ENCODE data around the gene CATSPERD.

The CATSPERD gene

GRCh38 chr19:5789351-5789761 is 68.9 kb downstream of the CATSPERD start:
- no peak for DNase-seq

- no peak for DNase-seq
Measured at GRCh38 chr19:5789886-5790558, 69.6 kb downstream of the CATSPERD start.

GRCh38 chr19:5790559-5791520 is 70.4 kb downstream of the CATSPERD start, which contains the start of gene DUS3L:
DUS3L (minus strand) TSS chr19:5791163; CDS start chr19:5791141, 22 bp downstream.
- DNase-seq = peak; percentile 87

DNA sequence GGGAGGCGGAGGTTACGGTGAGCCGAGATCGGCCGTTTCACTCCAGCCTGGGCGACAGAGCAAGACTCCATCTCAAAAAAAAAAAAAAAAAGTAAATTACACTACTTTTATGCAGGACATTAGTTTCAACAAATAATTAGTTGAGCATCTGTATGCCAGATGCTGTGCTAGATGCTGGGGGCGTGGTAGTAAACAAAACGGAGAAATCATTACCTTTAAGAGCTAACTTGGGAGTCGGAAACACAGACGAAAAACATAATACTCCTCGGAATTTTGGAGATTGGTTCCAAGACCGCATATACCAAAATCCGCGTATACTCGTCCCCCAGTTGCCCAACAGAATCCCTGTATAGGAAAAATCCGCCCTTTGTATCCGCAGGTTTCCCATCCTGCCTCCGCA is 71.8 kb downstream of the CATSPERD start:
- no peak for DNase-seq

DNA sequence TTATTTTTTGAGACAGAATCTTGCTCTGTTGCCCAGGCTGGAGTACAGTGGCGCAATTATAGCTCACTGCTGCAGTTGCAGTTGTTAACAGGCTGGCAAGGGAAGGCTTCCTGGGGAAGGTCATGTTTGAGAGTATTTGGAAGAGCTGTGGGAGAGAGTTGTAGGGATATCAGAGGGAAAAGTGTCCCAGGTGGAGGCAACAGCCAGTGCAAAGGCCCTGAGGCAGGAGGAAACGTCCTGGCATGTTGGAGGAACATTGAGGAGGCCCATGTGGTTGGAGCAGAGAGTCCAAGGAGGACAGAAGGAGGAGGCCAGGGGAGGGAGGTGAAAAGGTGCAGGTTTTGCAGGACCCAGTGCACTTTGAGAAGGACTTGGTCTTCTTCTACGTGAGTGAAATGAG is 72.8 kb downstream of the CATSPERD start:
- DNase-seq = no peak

- DNase-seq = no peak
Measured at GRCh38 chr19:5795382-5795919, 75.0 kb downstream of the CATSPERD start.

DNA sequence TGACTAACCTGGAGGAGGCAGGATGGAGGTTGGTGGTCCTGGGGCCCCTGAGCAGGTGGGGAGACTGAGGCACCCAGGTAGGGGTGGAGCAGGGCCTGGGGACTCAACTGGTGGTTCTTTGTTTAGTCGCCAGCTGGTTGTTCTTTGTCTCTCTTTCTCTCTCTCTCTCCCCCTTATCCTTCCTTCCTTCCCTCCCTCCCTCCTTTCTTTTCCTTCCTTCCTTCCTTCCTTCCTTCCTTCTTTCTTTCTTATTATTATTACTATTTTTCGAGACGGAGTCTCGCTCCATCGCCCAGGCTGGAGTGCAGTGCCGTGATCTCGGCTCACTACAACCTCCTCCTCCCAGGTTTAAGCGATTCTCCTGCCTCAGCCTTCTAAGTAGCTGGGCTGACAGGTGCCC is 77.8 kb downstream of the CATSPERD start:
- no peak for DNase-seq

DNA sequence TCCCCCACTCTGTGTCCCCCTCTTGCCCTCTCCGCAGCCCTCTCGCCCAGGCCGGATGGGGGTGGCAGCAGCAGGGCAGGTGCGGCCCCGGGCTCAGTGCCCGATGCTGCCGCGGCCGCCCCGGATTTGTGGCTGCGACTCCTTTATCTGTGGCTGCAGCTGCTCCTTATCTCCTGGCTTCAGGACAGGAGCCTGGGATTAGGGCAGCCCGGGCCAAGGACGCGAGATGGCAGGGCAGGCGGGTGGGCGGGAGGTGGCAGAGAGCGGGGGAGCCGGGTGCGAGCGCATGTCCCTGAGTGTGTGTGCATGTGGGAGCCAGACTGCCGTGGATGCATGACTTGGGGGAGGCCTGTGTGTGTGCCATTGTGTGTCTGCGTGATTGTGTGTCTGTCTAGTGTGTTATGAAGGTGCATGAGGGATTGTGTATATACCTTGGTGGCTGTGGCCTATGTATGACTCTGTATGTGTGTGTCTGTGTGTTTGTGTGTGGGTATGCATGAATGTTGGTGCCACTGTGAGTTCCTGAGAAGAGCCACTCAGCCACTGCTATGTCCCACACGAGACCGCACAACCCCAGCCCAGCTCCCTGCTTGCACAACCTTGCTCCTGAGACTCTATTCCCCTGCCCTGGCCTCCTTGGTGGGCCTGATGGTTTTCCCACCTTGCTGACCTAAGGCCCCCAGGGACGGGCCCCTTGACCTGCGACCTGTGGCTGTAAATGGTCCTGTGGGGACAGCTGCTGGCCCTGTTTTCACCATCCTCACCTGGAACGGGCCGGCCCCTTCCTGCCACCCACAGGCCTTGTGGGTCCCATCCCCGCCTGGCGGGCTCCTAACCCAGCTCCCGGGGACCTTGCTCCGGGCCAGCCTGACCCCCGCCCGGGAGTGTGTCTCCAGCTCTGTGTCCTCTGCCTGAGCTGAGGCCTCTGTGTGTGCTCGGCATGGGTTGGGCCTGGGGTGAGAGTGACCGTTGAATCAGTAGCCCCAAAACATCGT is 79.1 kb downstream of the CATSPERD start:
- no peak for DNase-seq

- no peak for DNase-seq
Measured at GRCh38 chr19:5800361-5801270, 80.2 kb downstream of the CATSPERD start.

DNA sequence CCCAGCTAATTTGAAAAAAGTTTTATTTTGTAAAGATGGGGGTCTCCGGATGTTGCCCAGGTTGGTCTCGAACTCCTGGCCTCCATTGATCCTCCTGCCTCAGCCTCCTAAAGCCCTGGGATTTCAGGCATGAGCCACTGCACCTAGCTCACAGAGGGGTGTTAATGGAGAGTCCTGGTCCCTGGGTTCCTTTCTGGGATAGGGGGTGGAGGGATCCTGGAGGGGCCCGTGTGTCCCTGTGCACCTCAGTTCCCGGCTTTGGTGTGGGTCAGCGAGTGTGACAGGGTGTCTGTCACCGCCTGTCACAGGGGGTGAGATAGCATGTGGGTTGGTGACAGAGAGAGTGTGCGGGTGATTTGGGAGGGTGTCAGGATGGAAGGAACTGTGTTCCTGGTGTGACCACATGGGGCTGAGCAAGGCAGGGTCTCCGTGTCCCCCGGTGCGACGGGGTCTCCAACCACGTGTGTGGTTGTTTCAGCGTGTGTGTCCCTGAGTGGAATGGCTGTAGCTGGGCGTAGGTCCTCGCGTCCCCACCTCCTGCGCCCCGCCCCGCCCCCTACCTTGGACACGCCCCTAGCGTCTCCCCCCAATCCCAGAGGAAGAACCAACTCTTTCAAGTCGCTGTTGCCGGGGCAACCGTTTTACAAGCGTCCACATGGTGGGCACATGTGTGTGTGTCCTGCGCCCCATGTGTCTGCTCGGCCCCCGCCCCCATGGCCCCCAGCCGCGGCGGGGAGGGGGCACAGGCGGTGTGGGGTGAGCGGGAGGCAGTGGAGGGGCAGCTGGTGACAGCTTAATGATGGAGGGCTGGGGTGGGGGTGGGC is 81.6 kb downstream of the CATSPERD start:
- no peak for DNase-seq

DNA sequence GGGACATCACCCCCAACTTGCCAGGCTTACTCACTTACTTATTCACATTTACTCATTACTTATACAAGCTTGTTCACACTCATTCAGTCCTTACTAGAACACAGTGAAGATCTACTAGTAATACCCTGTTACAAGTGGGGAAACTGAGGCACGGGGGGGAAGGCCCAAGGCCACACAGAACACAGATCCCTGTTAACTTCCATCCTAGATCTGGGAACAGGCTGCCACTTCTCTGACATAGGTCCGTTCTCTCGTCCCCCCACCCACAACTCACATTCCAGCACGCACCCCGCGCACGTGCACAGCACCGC is 83.0 kb downstream of the CATSPERD start:
- DNase-seq = no peak

GRCh38 chr19:5803752-5804515 is 83.5 kb downstream of the CATSPERD start:
- DNase-seq = peak; percentile 60

GRCh38 chr19:5804516-5805461 is 84.4 kb downstream of the CATSPERD start, which contains the start of gene NRTN:
NRTN (plus strand) TSS chr19:5805067; CDS start chr19:5824166, 19,099 bp downstream.
- no peak for DNase-seq

DNA sequence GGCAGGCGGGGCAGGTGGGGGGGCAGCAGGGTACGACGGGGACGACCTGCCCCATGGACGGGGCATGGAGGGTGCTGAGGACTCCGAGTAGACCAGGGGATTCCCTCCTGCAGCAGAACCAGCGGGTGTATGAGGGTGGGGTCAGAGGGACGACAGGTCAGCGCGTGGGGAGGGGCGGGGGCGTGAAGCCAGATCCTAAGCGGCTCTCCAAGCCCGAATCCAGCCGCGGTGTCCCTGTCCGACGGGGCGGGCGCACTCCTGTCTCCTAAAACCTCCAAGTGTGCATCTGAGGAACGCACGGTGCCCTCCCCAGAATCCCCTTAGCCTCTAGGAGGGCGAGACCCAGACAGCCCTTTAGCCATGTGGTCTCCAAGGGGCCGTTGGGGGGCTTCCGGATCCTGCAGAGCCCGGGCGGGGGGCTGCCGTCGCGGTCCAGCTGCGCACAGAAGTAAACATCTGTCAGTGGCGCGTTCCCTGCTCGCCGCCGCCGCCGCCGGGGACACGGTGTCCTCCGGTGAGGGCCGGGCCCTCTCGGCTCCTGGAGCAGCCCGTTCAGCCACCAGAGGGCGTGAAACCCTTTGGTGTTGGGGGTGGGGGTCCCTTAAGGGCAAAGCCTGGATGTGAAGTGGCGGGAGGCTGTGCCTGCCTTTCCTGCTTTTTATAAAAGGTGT is 85.2 kb downstream of the CATSPERD start:
- DNase-seq = peak; percentile 8

GRCh38 chr19:5806133-5806489 is 85.7 kb downstream of the CATSPERD start:
- DNase-seq = no peak

- no peak for DNase-seq
Measured at GRCh38 chr19:5806905-5807304, 86.5 kb downstream of the CATSPERD start.

GRCh38 chr19:5808120-5808816 is 87.8 kb downstream of the CATSPERD start:
- DNase-seq = no peak

All from NCI-H526 treated with DMSO at 0.1 percent for 48 hours (cell line).